GM12801 (cell line): ENCODE data around the gene KPNA1.

Source experiments
- TF ChIP-seq, protein P1 (sequence below): IDR thresholded peaks from one replicate; pipeline ENCODE4 v1.5.1; 2011; ENCODE audit warnings: control low read depth; ENCODE audit not compliant: insufficient read length; ENCODE audit errors: extremely low read depth

The KPNA1 gene

DNA sequence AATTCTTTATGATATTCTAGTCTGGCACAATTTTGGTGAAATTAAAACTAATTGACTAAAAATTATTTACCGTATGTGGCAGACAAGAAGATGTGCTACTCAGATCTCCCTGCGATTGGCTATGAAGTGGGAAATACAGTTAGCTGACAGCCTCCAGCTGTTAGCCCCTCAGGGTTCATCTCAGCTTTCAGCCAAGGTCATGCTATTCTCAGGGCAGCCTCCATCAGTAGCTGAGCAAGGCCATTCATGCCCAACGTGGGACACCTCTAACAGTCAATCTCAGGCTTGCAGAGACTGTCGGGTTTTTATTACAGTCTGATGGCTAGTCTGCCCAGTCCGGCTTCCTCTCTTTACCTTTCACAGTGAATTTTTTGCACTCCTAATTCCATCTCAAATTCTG, 42.6 kb upstream of the KPNA1 start:
- TF ChIP-seq, protein P1, sequence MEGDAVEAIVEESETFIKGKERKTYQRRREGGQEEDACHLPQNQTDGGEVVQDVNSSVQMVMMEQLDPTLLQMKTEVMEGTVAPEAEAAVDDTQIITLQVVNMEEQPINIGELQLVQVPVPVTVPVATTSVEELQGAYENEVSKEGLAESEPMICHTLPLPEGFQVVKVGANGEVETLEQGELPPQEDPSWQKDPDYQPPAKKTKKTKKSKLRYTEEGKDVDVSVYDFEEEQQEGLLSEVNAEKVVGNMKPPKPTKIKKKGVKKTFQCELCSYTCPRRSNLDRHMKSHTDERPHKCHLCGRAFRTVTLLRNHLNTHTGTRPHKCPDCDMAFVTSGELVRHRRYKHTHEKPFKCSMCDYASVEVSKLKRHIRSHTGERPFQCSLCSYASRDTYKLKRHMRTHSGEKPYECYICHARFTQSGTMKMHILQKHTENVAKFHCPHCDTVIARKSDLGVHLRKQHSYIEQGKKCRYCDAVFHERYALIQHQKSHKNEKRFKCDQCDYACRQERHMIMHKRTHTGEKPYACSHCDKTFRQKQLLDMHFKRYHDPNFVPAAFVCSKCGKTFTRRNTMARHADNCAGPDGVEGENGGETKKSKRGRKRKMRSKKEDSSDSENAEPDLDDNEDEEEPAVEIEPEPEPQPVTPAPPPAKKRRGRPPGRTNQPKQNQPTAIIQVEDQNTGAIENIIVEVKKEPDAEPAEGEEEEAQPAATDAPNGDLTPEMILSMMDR, result no peak

DNA sequence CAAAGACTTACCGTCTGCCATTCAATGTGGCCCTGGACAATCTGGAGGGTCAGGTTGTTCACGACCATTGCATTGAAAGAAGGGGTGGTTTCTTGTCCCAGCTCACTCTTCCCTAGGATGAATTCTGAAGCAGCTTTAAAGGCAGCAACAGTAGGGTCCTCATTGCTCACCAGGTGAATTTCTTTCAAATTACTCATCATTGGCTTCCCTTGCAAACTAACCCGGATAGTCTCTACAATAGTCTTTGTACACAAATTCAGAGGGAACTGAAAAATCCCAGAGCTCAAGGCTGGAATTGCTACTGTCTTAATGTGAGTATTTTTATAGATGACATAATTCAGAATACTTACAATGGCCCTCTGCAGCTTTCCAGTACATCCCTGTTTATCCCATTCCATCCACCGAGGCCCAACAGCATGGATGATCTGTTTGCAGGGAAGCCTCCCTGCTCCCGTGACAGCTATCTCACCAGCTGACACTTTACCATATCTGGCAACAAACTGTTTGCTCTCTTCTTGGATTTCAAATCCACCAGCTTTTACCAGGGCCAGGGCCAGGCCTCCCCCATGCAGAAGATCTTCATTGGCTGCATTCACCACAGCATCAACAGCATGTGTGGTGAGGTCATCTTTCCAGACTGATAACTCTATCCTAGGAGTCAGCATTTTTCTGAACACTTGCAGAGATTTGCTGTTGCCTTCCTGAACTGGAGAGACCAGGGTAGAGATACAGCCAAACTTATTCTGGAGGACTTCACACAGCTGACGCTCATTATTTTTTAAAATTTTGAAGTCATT, 40.7 kb upstream of the KPNA1 start:
- TF ChIP-seq, protein P1, result no peak

DNA sequence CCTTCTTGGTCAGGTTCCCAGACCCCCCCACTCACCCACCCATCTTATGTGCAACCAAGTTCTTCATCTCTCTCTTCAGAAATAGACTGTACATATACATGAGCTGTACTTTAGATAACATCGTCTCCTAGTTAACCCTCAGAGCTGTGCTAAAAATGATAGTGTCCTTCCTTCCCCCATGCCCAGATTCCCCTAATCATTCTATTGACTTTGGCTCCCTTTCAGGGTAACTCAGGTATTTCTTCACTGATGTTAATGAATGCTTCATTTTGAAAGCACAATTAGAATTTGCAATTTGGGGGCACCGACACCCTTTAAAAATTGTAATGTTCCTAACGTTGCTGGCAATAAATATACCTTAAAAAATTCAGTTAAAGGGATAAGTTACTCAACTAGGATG, 38.4 kb upstream of the KPNA1 start:
- TF ChIP-seq, protein P1, result no peak

DNA sequence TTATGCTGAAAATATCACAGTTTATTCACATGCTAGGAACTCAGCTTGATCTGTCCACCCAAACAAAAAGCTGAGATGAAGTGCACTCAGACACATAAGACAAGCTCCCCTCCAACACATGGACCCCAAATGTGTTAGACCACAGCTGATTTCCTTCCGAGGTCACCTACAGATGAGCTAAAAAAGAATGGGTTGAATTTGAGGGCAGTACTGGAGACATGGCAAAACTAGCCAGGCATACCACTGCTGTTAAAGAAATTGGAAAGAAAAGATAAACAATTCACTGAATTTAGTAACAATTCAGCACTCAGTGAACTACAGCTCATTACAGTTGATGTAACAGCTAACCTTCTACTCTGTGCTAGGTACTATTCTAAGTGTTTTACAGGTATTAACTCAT, 33.9 kb upstream of the KPNA1 start:
- TF ChIP-seq, protein P1, result no peak

DNA sequence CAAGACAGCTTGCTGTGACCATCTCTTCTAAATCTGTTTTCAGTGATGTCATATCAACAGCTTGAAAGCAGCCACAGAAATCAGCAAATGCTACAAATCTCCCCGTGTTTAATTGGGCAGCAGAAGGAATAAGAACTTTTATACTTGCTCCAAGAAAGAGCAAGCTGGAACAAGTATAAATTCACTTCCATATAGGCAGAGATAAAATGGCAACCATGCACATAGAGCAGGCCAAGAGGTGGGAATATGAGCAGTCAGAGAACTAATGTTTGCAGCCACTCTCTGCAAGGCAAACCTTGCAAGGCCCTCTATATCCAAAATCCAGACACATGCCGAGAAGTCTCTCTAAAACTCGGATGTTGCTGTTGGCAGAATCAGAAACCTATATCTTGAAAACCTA, 33.3 kb upstream of the KPNA1 start:
- TF ChIP-seq, protein P1, result no peak

DNA sequence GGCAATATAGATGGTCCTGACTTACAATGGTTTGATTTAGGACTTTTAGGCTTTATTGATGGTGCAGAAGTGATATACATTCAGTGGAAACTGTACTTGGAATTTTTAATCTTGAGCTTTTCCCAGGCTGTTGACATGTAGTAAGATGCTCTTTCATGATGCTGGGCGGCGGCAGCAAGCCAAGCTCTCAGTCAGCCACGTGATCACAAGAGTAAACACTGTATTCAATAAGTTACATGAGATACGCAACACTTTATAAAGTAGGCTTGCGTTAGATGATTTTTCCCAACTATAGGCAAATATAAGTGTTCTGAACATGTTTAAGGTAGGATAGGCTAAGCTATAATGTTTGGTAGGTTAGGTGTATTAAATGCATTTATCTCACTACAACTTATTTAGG, 31.4 kb upstream of the KPNA1 start:
- TF ChIP-seq, protein P1, result no peak

DNA sequence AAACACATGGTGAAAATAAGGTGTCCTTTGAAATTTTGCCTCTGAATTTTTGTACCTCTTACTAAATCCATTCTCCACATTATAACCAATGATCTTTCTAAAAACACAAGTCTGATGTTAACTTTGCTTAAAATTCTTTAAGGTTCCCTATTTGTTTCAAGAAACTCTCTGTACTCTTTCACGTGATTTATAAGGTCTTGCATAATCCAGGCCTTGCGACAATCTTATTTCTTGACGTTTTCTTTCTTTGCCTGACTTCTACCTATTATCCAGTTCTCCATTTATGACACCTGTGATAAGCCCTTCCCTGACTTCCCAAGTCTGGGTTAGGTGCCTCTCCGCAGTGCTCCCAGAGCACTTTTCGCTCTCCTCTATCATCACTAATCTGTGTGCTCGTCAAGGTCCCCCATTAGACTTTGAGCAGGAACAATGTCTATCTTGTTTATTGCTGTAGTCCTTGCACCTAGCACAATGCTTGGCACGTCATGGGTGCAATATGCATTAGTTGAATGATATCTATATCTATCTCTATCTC, 24.3 kb upstream of the KPNA1 start:
- TF ChIP-seq, protein P1, result no peak
